Measurements from ENCODE around the gene HIP1. TPM values are rescaled to one million over a fixed set of nuclear protein-coding genes. Genes with fewer than 3 reads are reported as not detected.

The HIP1 gene
- total RNA-seq, 1 donor from 2014 or later = 65.5 TPM

- peaks cover 2% of the 10 kb centered on the region for H3K27me3 Mint-ChIP-seq (ENCODE audit: unreplicated experiment)
- TF ChIP-seq CTCF (IDR thresholded peaks at IDR 0.05; ENCODE audit: partially characterized antibody, unreplicated experiment) = no peak
Observed at GRCh38 chr7:75660566-75661215, 78.0 kb downstream of the HIP1 start.

GRCh38 chr7:75658802-75659201 lies 79.9 kb downstream of the HIP1 start:
- no peak for DNase-seq
- Mint-ChIP-seq H3K4me1 (ENCODE audit: low read depth, unreplicated experiment) (peaks cover 8% of the 10 kb centered on the region), H3K9me3 (ENCODE audit: unreplicated experiment) (peaks cover 3% of the 10 kb centered on the region), H3K27me3 (ENCODE audit: unreplicated experiment) (peaks cover 2% of the 10 kb centered on the region), H3K4me3 (ENCODE audit: unreplicated experiment) (no peak overlapping the region), H3K27ac (ENCODE audit: unreplicated experiment) (no peak overlapping the region), H3K36me3 (ENCODE audit: unreplicated experiment) (no peaks in the 10 kb centered on the region)
- TF ChIP-seq CTCF (IDR thresholded peaks at IDR 0.05; ENCODE audit: partially characterized antibody, unreplicated experiment) = no peak

More at GRCh38 chr7:75660566-75661215, 78.0 kb downstream of the HIP1 start:
- H3K4me1 Mint-ChIP-seq (ENCODE audit: low read depth, unreplicated experiment) = peaks cover 8% of the 10 kb centered on the region
- H3K4me3 Mint-ChIP-seq (ENCODE audit: unreplicated experiment) = no peak overlapping the region
- no peak for DNase-seq
- no peaks in the 10 kb centered on the region for H3K36me3 Mint-ChIP-seq (ENCODE audit: unreplicated experiment)
- H3K27ac Mint-ChIP-seq (ENCODE audit: unreplicated experiment) = no peak overlapping the region
- peaks cover 3% of the 10 kb centered on the region for H3K9me3 Mint-ChIP-seq (ENCODE audit: unreplicated experiment)

- H3K36me3 Mint-ChIP-seq (ENCODE audit: unreplicated experiment) = no peaks in the 10 kb centered on the region
- peaks cover 6% of the 10 kb centered on the region for H3K4me1 Mint-ChIP-seq (ENCODE audit: low read depth, unreplicated experiment)
- no peak overlapping the region for H3K27ac Mint-ChIP-seq (ENCODE audit: unreplicated experiment)
- no peak for DNase-seq
- peaks cover 2% of the 10 kb centered on the region for H3K27me3 Mint-ChIP-seq (ENCODE audit: unreplicated experiment)
- H3K9me3 Mint-ChIP-seq (ENCODE audit: unreplicated experiment) = peaks cover 3% of the 10 kb centered on the region
- H3K4me3 Mint-ChIP-seq (ENCODE audit: unreplicated experiment) = no peak overlapping the region
- TF ChIP-seq CTCF (IDR thresholded peaks at IDR 0.05; ENCODE audit: partially characterized antibody, unreplicated experiment) = no peak
Observed at GRCh38 chr7:75658369-75658768, 80.4 kb downstream of the HIP1 start.

- TF ChIP-seq CTCF (IDR thresholded peaks at IDR 0.05; ENCODE audit: partially characterized antibody, unreplicated experiment) = no peak
- no peaks in the 10 kb centered on the region for H3K36me3 Mint-ChIP-seq (ENCODE audit: unreplicated experiment)
- H3K4me1 Mint-ChIP-seq (ENCODE audit: low read depth, unreplicated experiment) = peaks cover 1% of the 10 kb centered on the region
- H3K9me3 Mint-ChIP-seq (ENCODE audit: unreplicated experiment) = peaks cover 4% of the 10 kb centered on the region
- no peak for DNase-seq
- peaks cover 2% of the 10 kb centered on the region for H3K27me3 Mint-ChIP-seq (ENCODE audit: unreplicated experiment)
- no peak overlapping the region for H3K4me3 Mint-ChIP-seq (ENCODE audit: unreplicated experiment)
- H3K27ac Mint-ChIP-seq (ENCODE audit: unreplicated experiment) = no peak overlapping the region
Observed at GRCh38 chr7:75657866-75658265, 80.9 kb downstream of the HIP1 start.

GRCh38 chr7:75656740-75657139 lies 82.0 kb downstream of the HIP1 start:
- H3K27ac Mint-ChIP-seq (ENCODE audit: unreplicated experiment) = no peak overlapping the region
- H3K36me3 Mint-ChIP-seq (ENCODE audit: unreplicated experiment) = no peaks in the 10 kb centered on the region
- peaks cover 4% of the 10 kb centered on the region for H3K9me3 Mint-ChIP-seq (ENCODE audit: unreplicated experiment)
- H3K4me1 Mint-ChIP-seq (ENCODE audit: low read depth, unreplicated experiment) = no peaks in the 10 kb centered on the region
- no peak for DNase-seq
- TF ChIP-seq CTCF (IDR thresholded peaks at IDR 0.05; ENCODE audit: partially characterized antibody, unreplicated experiment) = no peak
- no peak overlapping the region for H3K4me3 Mint-ChIP-seq (ENCODE audit: unreplicated experiment)
- H3K27me3 Mint-ChIP-seq (ENCODE audit: unreplicated experiment) = peaks cover under 1% of the 10 kb centered on the region

Measured in glutamatergic neuron (in vitro differentiated cells).